ENCODE results near the gene RTP3.
"Not testable (repeated sequence)": the region's sequence is repeated elsewhere in the genome, so short reads cannot be mapped to it uniquely, and the experiment has no call there.

RTP3 gene

GRCh38 chr3:46491089-46492070 lies 6.4 kb upstream of the RTP3 start:
- DNase-seq = no peak

DNA sequence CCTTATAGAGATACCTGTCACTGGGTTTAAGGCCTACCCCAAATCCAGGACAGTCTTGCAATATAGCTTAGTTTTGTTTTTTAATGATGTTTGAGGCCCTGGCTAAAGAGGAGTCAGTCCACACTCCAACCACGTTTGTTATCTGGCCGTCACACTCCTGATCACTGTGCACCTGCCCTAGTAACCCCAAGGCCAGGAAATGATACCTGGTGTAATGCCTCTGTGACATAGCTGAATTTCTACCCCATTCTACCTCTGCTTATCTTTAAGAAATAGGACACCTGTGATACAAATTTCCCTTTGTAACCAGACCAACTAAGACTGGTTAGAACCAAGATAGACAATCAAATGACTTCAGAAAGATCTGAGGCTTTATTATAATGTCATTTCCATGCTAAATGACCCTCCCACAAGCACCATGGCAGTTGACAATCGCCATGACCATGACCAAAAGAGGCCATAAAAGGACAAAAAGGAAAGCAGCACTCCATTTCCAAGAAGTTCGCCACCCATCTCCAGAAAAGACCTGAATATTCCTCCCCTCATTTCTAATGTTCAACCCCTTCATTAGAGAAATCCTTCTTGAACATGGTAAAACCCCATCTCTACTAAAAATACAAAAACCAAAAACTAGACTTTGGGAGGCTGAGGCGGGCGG lies 4.8 kb upstream of the RTP3 start:
- DNase-seq = no peak

DNA sequence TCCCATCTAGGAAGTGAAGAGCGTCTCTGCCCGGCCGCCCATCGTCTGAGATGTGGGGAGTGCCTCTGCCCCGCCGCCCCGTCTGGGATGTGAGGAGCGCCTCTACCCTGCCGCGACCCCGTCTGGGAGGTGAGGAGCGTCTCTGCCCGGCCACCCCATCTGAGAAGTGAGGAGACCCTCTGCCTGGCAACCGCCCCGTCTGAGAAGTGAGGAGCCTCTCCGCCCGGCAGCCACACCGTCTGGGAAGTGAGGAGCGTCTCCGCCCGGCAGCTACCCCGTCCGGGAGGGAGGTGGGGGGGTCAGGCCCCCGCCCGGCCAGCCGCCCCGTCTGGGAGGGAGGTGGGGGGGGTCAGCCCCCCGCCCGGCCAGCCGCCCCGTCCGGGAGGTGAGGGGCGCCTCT lies 3.3 kb upstream of the RTP3 start:
- not testable (repeated sequence) for DNase-seq

GRCh38 chr3:46495901-46496456 lies 1.8 kb upstream of the RTP3 start:
- DNase-seq = no peak

DNA sequence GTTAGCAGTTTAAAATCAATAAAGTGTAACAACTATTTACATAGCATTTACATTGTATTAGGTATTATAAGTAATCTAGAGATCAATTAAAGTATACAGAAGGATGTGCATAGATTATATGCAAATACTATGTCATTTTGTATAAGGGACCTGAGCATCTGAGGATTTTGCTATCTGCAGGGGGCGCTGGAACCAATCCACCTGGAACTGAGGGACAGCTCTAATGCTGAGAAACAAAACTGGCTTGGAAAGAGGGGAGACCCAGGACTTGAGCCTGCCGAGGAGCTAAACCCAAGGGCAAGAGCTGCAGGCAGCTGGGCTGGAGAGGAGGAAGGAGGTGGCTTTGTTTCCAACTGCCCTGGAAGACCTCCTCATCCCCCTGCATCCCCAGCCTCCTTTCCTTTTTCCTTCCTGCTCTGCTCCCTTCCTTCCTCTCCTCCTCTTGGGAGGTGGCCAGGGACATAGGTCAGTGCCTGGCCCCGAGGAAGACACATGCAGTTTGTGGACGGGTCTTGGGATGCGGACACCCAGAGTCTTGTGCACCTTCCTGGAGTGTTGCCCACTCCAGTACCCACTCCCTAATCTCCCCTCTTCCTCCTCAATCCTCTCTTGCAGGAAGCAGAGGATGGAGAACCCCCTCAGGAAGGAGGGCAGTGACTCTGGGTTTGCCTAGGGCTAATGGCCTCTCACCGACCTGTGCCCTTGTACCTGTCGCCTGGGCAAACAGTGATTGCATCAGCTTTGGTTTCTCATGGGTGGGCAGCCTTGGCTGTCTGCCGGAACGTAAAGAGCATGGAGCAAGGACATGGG lies 825 bp upstream of the RTP3 start:
- no peak for DNase-seq

DNA sequence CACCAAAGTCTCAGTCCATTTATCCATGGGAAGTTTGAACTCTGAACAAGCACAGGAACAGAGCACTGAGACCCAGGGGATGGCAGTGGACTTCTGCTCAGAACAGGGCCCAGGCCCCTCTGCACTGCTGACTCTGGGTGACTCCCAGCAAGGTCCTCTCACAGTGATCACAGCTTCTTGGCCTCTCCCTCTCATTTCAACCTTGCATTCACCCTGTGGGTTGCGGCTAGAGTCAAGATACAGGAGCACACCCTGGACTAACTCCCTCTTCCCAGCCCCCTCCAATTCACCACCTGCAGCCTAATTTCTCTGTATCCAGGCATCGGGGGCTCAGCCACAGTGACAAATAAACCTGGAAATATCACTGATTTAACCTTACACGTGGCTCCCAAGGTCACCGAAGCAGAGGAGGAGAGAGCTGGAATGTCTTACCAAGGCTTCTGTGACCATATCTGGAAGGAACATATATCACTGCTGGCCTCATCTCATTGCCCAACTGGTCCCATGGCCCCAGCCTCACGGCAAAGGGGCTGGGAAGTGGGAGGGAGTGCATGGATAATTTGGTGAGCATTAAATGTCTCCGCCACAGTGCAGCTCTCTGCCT lies 1.2 kb downstream of the RTP3 start:
- DNase-seq = no peak

GRCh38 chr3:46500656-46501635 lies 3.2 kb downstream of the RTP3 start:
- no peak for DNase-seq

GRCh38 chr3:46501702-46502101 lies 3.9 kb downstream of the RTP3 start:
- no peak for DNase-seq

DNA sequence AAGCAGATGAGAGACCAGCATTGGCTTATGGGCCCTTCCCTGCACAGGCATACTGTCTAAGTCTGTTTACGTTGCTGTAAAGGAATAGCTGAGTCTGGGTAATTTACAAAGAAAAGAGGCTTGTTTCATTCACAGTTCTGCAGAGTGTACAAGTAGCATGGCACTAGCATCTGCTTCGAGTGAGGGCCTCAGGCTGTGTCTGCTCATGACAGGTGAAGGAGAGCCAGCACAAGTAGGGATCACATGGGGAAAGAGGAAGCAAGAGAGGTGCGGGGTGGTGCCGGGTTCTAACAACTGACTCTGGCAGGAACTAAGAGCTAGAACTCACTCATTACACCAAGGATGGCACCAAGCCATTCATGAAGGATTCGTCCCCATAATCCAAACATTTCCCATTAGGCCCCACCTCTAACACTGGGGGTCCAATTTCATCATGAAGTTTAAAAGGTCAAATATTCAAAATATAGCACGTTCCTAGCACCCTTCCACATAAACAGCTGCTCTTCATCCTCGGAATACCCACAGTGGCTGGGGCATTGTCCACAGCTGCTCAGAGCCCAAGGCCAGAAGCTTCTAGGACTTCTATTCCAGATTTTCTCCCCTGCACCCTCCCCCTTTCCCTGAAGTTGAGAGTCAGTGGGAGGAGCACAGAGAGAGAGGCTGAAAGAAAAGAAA lies 5.6 kb downstream of the RTP3 start:
- DNase-seq = no peak

- no peak for DNase-seq
Observed at GRCh38 chr3:46504789-46505188, 7.0 kb downstream of the RTP3 start.

- no peak for DNase-seq
Observed at GRCh38 chr3:46505953-46506352, 8.2 kb downstream of the RTP3 start.

GRCh38 chr3:46506526-46506925 lies 8.8 kb downstream of the RTP3 start:
- no peak for DNase-seq

DNA sequence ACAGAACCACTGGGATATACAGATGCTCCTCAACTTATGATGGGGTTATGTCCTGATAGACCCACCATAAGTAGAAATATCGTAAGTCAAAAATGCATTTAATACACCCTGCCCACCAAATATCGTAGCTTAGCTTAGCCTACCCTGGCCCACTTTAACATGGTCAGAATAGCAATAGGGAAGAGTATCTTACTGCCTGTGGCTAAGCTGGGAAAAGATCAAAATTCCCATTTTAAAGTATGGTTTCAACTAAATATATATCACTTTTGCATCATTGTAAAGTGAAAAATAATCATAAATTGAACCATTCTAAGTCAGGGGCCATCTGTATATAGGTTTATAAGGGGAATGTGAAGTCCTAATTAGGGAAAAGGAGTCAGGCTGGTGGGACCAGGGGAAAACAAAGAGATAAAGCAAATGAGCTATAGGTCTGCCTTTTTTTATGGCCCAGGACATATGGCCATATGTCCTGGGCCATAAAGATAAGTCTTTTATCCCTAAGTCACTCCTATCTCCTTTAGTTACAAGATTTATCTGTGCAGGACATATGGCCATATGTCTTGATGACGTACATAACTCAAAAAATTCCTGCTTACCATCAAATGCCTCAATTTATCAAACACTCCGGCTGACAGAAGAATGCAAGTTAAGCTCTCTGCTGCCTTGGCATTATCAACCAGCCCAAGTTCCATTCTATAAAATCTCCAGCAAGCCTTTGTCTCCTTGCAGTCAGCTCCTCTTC lies 11.2 kb downstream of the RTP3 start:
- DNase-seq = no peak

GRCh38 chr3:46509661-46510187 lies 11.9 kb downstream of the RTP3 start:
- no peak for DNase-seq

- DNase-seq = no peak
Observed at GRCh38 chr3:46512191-46512749, 14.5 kb downstream of the RTP3 start.

GRCh38 chr3:46516521-46516920 lies 18.7 kb downstream of the RTP3 start:
- DNase-seq = no peak

DNA sequence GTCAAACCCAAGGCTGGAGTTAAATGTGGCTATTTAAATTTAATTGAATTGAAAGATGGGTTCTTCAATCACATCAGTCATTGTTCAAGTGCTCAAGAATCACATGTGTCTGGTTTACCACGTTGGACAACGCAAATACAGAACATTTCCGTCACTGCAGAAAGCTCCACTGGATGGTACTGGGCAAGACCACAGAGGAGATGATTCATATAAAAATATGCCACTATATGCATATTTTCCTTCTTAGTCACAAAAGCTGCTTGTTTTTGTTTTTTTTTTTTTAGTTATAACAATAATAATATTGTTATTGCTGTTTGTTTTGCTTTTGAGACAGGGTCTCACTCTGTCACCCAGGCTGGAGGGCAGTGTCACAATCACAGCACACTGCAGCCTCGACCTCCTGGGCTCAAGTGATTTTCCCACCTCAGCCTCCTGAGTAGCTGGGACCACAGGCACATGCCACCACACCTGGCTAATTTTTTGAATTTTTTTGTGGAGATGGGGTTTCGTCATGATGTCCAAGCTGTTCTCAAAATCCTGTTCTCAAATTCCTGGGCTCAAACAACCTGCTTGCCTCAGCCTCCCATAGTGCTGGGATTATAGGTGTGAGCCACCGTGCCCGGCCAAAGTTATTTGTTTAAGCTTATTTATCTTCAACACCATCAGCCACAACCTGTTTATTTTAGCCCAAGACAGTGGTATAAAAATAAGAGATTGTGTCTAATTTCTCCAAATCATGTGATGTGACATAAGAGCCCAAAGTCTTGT lies 19.4 kb downstream of the RTP3 start:
- no peak for DNase-seq

DNA sequence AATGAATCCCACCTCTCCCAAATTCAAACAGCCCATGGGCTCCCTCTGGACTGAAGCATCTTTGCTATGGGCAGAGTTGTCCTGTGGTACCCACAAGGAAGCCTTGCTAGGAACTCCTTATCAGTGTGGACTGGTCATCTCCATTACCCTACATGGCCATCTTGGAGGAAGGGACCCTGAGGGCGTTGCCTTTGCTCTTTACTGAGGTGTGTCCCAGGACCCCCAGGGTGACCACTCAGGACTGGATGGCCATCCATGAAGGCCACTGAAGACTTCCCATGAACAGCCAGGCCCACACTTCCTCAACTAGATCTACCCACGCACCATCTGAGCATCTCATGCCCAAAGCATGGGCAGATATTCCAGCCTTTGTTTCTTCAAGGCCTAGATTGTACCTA lies 20.0 kb downstream of the RTP3 start:
- DNase-seq = no peak

GRCh38 chr3:46519952-46520351 lies 22.2 kb downstream of the RTP3 start:
- no peak for DNase-seq

Data from SHP77 treated with DMSO at 0.1 percent for 48 hours (cell line).